Left ventricle myocardium inferior (tissue), 1 donor: Measurements from ENCODE around the gene FBXL12. TPM values are rescaled to one million over a fixed set of nuclear protein-coding genes. Genes with fewer than 3 reads are reported as not detected.

Experiments
- DNase-seq: peaks from one replicate; pipeline ENCODE4 v3.0.0-alpha.2; 2020
- H3K27ac ChIP-seq: fragments of 200-600 bp; replicated peaks from 2 replicates; pipeline ENCODE4 v1.8.0; 2021
- H3K27me3 ChIP-seq: fragments of 200-600 bp; 2 replicates; pipeline ENCODE4 v1.8.0; 2021; ENCODE audit warnings: low read depth
- H3K36me3 ChIP-seq: fragments of 200-600 bp; 2 replicates; pipeline ENCODE4 v1.8.0; 2021
- H3K4me1 ChIP-seq: fragments of 200-600 bp; 2 replicates; pipeline ENCODE4 v1.8.0; 2021
- H3K4me3 ChIP-seq: fragments of 200-600 bp; 2 replicates; pipeline ENCODE4 v1.8.0; 2021; ENCODE audit warnings: mild to moderate bottlenecking, moderate library complexity
- H3K9me3 ChIP-seq: fragments of 200-600 bp; replicated peaks from 2 replicates; pipeline ENCODE4 v1.8.0; 2021
- intact Hi-C: fragments of 100-400 bp; cut with micrococcal nuclease; formaldehyde crosslinking; loops from one replicate; pipeline ENCODE4 v1.11.0; 2022
- total RNA-seq: library from RNA; stranded (reverse); fragmentation: NEBNext Ultra II Directional; extraction: Animal tissue kit (Norgen Biotek cat#: 25700); gene quantifications from one replicate; pipeline ENCODE4 v1.2.1, GENCODE V29; 2021
- TF ChIP-seq, protein P1 (sequence below): fragments of 200-600 bp; IDR thresholded peaks from 2 replicates; pipeline ENCODE4 v1.8.0; 2021; ENCODE audit warnings: antibody characterized with exemption, mild to moderate bottlenecking, borderline replicate concordance
- donor health status: DM: no; HTN: yes; CAD: no; lungs with severe emphysema.

The FBXL12 gene
- total RNA-seq, 1 donor from 2014 or later: 10.0 TPM

DNA sequence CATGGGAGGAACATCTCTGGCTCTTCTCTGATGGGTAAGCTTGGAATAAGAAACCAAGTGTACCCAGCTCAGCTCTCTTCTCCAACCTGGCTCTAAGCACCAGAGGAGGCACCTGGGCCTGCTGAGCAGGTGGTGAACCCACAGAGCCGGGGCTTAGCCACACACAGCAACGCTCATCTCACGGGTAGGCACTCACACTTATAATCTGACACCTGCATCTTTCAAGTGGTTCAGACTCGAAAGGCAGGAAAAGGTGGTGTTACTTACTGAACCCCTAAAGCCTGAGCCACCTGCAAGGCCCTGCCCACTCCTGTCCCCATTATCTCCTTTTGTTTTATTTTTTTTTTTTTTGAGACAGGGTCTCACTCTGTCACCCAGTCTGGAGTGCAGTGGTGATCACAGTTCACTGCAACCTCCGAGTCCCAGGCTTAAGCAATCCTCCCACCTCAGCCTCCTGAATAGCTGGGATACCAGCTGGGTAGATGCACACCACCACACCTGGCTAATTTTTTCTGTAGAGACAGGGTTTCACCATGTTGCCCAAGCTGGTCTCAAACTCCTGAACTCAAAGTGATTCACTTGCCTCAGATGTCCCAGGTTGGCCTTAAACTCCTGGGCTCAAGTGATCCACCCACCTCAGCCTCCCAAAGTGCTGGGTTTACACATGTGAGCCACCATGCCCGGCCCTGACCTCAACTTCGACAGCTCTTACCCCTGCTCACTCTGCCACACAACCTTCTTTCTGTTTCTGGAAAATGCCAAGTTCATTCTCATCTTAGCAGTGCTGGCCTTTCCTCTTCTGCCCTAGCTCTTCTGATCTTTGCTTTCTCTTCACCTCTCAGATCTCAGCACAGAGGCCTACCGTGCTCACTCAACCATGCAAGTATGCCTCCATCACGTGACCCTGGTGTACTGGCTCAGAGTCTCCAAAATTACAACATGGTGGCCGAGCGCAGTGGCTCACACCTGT lies 9.7 kb downstream of the FBXL12 start:
- H3K9me3 ChIP-seq: no peaks in the 10 kb centered on the region
- intact Hi-C loops: no loop called here
- H3K4me3 ChIP-seq: no peak overlapping the region
- no peaks in the 10 kb centered on the region for H3K4me1 ChIP-seq
- DNase-seq: no peak
- H3K27me3 ChIP-seq: no peaks in the 10 kb centered on the region
- no peak overlapping the region for H3K27ac ChIP-seq
- peaks cover 63% of the 10 kb centered on the region for H3K36me3 ChIP-seq
- TF ChIP-seq, protein P1, sequence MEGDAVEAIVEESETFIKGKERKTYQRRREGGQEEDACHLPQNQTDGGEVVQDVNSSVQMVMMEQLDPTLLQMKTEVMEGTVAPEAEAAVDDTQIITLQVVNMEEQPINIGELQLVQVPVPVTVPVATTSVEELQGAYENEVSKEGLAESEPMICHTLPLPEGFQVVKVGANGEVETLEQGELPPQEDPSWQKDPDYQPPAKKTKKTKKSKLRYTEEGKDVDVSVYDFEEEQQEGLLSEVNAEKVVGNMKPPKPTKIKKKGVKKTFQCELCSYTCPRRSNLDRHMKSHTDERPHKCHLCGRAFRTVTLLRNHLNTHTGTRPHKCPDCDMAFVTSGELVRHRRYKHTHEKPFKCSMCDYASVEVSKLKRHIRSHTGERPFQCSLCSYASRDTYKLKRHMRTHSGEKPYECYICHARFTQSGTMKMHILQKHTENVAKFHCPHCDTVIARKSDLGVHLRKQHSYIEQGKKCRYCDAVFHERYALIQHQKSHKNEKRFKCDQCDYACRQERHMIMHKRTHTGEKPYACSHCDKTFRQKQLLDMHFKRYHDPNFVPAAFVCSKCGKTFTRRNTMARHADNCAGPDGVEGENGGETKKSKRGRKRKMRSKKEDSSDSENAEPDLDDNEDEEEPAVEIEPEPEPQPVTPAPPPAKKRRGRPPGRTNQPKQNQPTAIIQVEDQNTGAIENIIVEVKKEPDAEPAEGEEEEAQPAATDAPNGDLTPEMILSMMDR: no peak

DNA sequence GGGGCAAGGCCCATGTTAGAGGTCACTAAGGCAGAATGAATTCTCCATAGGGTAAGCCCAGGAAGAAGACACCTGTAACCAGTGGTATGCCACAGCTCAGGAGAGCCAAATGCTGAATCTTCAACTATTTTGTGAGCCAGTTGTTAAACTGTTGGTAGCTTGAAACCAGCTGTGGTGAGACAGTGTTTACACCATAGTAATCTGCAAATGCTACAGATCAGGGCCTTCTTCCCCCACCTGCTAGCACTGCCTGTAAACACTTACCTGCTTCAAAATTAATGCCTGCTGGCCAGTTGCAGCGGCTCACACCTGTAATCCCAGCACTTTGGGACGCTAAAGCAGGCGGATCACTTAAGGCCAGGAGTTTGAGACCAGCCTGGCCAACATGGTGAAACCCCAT lies 12.1 kb downstream of the FBXL12 start:
- Histone ChIP-seq H3K9me3 (no peaks in the 10 kb centered on the region), H3K27ac (no peak overlapping the region), H3K27me3 (no peaks in the 10 kb centered on the region), H3K4me3 (no peak overlapping the region), H3K36me3 (peaks cover 52% of the 10 kb centered on the region), H3K4me1 (no peaks in the 10 kb centered on the region)
- intact Hi-C loops: no loop called here
- TF ChIP-seq, protein P1: no peak
- no peak for DNase-seq

DNA sequence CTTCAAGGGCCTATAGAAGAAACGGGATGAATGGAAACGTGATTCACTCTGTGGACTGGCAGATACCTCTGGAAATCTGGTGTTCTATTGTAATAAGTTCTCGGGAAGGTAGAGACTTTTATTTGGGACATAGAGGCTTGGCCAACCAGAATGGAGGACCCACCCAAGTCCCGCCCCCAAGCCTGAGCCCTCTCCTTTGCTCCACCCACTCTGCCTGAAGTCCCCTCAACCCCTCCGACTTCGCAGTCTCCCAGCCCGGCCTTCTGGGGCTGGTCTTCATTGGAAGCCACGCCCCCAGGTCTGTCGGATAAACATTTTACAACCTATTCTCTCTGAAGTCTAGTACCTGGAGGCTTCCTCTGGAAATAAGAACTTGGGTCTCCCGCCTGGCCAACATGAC lies 16.9 kb downstream of the FBXL12 start:
- Histone ChIP-seq H3K9me3 (no peaks in the 10 kb centered on the region), H3K36me3 (peaks cover 11% of the 10 kb centered on the region), H3K27ac (no peak overlapping the region), H3K27me3 (no peaks in the 10 kb centered on the region), H3K4me1 (no peaks in the 10 kb centered on the region), H3K4me3 (no peak overlapping the region)
- no peak for DNase-seq
- intact Hi-C loops: no loop called here
- TF ChIP-seq, protein P1: no peak

DNA sequence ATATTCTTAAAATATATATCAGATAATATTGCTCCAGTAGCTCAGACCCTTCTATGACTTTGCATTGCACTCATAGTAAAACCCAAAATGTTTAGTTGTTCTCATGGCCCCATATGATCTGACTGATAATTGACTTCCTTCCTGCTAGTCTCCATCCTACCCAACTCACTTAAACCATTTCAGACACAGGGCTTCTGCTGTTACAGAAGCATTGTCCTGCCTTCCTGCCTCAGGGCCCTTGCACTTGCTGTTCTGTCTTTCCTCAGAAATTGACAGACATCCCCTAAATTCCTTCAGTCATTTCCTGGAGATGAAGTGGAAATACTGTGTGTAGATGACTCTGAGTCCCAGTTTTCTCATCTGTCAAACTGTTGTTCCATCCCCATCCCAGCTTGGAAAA lies 19.7 kb downstream of the FBXL12 start:
- Histone ChIP-seq H3K9me3 (no peaks in the 10 kb centered on the region), H3K27me3 (no peaks in the 10 kb centered on the region), H3K36me3 (no peaks in the 10 kb centered on the region), H3K4me3 (no peak overlapping the region), H3K27ac (no peak overlapping the region), H3K4me1 (peaks cover 4% of the 10 kb centered on the region)
- TF ChIP-seq, protein P1: no peak
- intact Hi-C loops: loop anchor here (5.0 to 10.0 kb wide), 2 partner anchors 172 to 594 kb away; no protein-coding TSS in a partner anchor
- DNase-seq: no peak

DNA sequence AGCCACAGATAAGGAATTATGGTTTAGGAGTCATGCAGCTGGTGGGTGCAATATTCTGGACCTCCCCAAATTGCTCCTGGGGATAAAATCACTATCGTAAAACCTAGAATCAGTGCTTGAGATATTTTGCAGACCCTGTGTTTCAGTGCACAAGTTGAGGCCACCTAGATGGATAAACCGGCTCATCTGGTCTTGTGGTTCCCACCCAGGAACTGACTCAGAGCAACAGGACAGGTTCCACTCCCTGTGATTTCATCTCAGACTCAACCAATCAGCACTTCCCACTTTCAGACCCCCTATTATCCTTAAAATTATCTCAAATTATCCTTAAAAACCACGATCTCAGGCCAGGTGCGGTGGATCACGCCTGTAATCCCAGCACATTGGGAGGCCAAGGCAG lies 21.0 kb downstream of the FBXL12 start:
- Histone ChIP-seq H3K27me3 (no peaks in the 10 kb centered on the region), H3K4me3 (no peak overlapping the region), H3K4me1 (peaks cover 8% of the 10 kb centered on the region), H3K36me3 (no peaks in the 10 kb centered on the region), H3K9me3 (no peaks in the 10 kb centered on the region), H3K27ac (no peak overlapping the region)
- no peak for DNase-seq
- TF ChIP-seq, protein P1: no peak
- intact Hi-C loops: loop anchor here (5.0 to 10.0 kb wide), 2 partner anchors 171 to 593 kb away; no protein-coding TSS in a partner anchor
